Stimulated activated CD4-positive, alpha-beta T cell treated with anti-CD3 and anti-CD28 coated beads, Interleukin-4, amount 100 ng/mL, for 1 hour (primary cell): ENCODE results near the gene IL4.
"Not testable (repeated sequence)": the region's sequence is repeated elsewhere in the genome, so short reads cannot be mapped to it uniquely, and the experiment has no call there.

Source experiments
- DNase-seq: peaks from one replicate; pipeline ENCODE4 v3.0.0-alpha.2; 2020

Gene IL4

DNA sequence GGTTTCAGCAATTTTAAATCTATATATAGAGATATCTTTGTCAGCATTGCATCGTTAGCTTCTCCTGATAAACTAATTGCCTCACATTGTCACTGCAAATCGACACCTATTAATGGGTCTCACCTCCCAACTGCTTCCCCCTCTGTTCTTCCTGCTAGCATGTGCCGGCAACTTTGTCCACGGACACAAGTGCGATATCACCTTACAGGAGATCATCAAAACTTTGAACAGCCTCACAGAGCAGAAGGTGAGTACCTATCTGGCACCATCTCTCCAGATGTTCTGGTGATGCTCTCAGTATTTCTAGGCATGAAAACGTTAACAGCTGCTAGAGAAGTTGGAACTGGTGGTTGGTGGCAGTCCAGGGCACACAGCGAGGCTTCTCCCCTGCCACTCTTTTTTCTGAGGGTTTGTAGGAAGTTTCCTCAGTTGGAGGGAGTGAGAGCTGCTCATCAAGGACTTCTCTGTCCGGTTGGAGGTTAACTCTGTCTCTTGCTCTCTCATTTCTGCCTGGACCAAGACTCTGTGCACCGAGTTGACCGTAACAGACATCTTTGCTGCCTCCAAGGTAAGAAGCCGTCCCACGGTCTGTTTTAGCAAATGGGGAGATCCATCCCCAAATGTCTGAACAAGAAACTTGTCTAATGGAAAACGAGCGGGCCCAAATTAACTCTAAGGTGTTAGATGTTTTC lies at the start of gene IL4:
Gene IL4 (plus strand): TSS at position 51 of the 692 bp plus-strand sequence. CDS start 62 bp downstream, at position 113.
- no peak for DNase-seq

DNA sequence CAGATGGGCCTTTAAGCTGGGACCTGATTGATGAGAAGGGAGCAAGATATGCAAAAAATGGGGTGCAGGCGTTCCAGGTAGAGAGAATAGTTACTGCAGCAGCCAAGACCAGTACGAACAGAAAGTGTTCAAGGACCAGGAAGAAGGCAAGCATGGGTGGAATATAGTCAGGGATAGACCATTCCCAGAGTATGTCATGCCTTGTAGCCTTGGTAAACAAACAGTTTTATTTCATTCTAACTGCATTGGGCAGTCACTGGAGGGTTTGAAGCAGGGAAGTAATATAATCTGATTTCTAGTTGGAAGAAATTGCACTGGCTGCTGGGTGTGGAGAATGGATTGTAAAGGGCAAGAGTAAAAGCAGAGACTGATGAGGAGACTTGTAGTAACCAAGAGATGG lies 46.3 kb upstream of the IL4 start:
- no peak for DNase-seq

DNA sequence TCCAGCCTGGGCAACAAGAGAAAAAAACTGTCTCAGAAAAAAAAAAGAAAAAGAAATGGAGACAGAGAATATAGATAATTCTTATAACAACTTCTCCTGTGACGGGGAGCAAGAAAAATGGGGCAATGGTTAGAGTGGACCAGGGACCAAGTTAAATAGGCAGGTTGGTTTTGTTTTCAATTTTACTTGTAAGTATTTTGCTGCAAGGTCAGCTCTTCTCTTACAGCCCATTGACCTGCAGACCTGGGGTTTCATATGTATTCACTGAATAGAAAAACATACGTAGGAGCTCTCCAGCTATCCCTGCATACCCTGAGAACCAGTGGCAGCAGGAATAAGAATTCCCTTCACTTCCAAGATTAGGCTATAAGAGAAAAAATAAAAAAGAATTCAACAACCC lies 45.0 kb upstream of the IL4 start:
- no peak for DNase-seq

DNA sequence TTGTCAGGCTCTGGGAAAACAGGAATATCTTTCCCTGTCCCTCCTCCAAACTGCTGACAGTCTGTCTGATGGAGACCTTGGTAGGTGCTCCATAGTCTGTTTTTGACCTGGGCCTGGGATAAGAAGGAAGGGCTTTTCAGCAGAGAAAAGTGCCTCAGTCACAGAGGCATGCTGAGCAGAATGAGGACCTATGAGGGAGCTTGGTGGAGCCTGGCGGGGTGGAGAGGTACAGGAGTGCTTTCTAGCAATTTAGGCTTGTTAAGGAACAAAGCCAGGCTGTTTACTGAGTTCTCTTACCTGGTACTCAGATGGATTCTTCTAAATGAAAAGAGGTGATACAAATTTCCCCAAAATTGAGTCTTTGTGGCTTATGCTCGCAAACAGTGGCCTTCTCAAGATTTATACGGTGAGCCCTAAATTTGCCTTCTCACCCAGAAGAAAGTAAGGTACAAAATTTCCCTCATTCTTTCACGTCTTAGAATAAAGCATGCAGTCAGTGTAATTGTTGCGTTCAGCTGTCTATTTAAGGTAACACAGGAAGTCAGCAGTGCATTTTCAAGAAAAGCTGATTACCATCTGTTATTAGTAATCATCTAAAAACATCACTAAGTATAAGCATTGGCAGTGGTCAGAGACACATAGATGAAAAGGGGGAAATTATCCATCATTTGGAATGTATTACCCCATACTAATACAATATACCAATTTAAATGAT lies 44.4 kb upstream of the IL4 start:
- DNase-seq = no peak

DNA sequence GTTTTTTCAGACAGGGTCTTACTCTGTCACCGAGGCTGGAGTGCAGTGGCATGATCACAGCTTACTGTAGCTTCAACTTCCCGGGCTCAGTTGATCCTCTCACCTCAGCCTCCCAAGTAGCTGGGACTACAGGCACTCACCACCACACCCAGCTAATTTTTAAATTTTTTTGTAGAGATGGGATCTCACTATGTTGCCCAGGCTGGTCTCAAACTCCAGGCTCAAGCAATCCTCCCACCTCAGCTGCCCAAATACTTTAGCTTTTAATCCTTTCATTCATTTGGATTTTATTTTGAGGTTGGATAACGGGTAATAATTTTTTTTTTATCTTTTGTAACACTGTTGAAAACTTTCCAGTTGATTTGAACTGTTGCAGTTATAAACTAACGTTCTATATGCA lies 40.2 kb upstream of the IL4 start:
- not testable (repeated sequence) for DNase-seq

DNA sequence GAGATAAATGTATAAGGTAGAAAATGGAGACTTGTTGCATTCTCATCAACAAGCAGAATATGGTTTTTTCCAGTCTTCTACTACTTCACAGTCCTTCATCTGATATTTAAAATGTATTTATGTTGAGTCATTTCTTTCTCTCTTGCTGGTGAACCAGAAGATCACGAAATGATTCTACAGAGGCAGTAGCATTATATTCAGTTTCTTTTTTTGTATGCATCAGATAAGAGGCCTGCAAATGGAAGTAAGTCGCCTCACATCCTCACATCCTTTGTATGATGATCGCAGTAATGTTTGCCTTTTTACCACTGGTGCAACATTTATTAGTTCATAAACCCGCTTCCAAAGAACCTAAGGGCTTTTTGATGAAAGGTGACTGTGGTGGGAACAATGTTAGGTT lies 37.9 kb upstream of the IL4 start:
- no peak for DNase-seq

DNA sequence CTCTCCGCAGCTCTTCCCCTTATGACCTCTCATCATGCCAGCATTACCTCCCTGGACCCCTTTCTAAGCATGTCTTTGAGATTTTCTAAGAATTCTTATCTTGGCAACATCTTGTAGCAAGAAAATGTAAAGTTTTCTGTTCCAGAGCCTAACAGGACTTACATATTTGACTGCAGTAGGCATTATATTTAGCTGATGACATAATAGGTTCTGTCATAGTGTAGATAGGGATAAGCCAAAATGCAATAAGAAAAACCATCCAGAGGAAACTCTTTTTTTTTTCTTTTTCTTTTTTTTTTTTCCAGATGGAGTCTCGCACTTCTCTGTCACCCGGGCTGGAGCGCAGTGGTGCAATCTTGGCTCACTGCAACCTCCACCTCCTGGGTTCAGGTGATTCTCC lies 36.5 kb upstream of the IL4 start:
- DNase-seq = no peak

DNA sequence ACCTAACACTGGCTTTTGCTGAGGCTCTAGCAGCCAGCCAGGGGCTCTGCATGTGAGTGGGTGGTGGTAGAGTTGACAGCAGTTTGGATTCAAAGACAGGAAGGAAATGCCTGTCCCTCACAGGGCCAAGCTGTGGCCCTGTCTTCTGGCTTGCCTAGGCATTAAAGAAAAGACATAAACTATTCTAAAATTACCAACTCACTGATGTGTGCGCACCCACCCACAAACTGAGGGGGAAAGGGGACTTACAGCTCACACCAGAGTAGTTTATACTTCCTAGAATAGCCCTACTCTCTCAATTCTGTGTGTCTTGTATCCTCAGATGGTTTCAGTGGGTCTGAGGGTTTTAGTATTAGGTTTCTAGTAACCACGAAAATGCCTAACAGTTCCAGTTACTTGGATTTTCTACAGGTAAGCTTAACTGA lies 34.1 kb upstream of the IL4 start:
- no peak for DNase-seq

DNA sequence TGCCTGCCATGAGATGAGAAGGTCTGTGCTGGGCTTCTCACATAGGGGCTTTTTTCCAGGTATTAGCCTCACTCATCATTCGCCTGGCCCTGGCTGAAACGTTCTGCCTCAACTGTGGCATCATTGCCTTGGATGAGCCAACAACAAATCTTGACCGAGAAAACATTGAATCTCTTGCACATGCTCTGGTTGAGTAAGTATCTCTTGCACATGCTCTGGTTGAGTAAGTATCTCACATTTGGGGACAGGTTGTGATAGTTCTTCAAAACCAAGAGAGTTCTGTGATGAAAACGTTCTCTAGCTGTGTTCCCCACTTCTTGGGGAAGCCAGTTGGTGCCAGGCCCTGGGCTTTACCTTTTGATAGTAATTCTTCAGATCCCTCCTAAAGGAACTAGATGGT lies 33.2 kb upstream of the IL4 start:
- no peak for DNase-seq

DNA sequence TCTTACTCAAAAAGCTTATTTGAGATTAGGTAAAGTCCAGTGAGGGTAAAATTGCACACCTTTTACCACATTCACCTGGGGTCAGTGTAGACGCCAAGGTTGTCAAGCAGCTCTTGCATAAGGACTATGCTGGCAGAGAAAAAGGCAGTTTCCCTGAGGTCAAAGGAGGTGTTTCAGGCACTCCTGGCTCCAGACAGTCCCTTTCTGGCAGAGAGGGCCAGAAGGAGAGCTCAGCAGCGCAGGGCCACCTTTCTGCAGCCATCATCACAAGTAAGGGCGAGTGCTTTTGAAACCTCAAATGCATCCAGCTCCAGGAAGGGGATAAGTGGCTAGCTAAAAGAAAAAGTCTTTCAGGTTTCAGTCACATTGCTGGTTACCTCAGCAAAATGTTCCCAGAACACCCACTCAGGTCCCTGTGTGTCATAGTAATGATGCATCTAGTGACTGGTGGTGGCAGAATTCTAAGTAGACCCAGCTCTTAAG lies 32.5 kb upstream of the IL4 start:
- DNase-seq = no peak

DNA sequence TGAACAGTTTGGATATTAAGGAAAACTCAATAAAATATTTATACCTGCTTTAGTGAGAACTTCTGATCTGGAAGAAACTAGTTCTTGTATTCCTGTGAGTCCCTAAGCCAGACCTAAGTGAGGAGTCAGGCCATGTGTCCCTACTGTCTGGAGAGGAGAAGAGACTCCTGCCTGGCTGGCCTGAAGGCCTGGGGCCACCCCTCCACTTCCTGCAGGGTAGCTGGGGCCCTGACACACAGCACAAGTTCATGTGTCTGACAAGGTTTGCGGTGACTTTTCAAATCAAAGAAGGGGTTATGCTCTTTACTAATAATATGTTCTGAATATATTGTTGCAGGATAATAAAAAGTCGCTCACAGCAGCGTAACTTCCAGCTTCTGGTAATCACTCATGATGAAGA lies 31.9 kb upstream of the IL4 start:
- no peak for DNase-seq

DNA sequence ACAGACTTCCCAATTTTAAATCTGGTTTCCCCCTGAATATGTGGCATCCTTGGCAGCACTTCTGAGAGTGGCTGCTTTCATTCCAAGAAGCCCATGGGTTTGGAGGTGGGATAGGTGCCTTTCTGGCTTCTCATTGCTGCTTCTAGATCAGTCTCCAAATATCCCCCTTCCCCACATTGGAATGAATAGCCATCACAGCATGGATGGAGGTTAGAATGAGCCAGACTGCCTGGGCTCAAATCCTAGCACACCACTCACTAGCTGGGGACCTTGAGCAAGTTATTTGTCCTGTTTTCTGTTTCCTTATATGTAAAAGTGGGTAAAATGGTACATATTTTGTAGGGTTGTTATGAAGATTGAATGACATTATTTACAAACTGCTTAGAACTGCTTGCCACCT lies 29.6 kb upstream of the IL4 start:
- no peak for DNase-seq

DNA sequence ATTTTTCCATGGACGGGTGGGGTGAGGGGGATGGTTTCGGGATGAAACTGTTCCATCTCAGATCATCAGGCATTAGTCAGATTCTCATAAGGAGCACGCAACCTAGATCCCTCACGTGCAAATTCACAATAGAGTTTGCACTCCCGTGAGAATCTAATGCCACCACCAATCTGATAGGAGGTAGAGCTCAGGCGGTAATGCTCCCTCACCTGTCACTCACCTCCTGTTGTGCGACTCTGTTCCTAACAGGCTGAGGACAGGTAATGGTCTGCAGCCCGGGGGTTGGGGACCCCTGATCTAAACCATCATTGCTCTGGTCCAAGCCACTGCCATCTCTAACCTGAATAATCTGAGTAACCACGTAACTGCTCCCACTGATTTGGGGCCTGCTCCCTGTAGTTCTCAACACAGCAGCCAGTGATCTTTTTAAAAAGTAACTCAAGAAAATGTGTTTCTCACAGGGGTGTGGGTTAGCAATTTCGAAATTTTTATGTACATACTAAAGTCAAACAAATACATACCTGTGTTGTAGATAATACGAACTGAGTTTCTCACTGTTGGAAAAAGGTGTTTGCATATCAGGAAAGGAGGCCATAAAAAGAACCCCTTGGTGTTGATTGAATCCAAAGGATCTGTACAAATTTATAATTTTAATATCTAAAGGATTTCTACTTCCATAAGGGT lies 27.1 kb upstream of the IL4 start:
- DNase-seq = no peak

DNA sequence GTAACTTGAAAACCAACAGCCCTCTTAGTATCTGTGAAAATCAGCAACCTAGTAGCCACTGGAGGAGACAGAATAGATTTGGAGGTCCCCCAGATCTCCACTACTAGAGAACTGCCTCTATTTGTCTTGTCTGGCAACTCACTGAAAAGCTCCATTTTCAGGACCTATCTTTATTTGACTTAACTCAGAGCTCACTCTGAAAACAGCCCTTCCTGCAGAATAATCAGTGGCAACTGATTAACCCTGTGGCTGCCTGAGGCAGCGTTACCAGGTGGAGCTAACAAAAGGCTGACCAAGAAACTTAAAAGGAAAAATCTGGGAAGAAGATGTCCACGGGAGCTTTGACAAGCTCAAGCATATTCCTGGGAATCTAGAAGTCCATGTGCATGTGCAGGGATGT lies 26.3 kb upstream of the IL4 start:
- no peak for DNase-seq

DNA sequence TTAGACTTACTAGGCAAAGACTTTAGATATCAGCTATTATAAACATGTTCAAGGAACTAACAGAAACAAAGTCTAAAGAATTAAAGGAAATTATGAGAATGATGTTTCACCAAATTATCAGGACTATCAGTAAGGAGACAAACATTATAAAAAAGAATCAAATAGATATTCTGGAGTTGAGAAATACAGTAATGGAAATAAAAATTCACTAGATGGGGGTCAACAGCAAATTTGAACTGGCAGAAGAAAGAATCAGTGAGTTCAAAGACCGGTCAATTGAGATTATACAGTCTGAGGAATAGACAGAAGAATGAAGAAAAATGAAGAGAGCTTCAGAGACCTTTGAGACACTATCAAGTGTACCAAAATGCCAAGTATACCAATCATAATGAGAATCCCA lies 25.4 kb upstream of the IL4 start:
- DNase-seq = no peak

DNA sequence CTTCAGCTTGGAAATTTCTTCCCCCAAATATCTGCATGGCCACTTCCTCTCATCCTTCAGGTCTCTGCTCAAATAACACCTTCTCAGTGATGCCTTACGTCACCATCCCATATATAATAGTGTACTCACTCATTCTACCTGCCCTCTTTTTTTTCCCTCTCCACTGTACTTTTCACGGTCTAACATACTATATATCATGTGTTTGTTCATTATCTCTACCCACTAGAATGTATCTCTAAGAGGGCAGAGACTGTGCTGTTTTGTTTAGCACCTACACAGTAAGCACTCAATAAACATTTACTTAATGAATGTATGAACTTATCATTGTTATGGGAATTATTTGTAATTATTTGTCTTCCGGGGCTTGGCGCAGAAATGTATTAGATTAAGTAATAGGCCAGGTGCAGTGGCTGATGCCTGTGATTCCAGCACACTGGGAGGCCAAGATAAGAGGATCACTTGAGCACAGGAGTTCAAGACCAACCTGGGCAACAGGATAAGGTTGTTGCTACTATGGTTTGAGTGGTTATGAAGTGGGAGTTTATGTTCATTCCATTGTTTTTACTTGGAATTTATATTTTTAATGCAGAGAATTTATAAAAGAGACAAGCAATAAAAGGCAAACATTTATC lies 21.8 kb upstream of the IL4 start:
- DNase-seq = no peak

DNA sequence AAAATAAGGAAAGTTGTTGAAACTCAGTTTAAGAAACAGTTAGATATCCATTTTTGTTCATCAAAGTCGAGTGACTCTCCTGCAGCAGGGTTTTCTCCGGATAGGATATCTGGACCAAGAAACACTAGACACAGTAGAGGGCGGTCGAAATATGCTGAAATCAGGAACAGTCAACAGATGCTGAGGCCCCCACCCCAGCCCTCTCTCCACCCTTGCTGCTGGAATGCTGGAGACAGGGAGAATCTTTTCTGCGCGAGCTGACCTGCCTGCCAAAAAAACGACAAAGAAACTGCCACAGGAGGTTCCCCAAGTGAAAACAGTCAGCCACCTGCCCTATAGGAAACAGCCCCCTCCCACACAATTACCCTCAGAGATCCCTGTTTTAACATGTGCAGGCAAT lies 20.1 kb upstream of the IL4 start:
- no peak for DNase-seq

DNA sequence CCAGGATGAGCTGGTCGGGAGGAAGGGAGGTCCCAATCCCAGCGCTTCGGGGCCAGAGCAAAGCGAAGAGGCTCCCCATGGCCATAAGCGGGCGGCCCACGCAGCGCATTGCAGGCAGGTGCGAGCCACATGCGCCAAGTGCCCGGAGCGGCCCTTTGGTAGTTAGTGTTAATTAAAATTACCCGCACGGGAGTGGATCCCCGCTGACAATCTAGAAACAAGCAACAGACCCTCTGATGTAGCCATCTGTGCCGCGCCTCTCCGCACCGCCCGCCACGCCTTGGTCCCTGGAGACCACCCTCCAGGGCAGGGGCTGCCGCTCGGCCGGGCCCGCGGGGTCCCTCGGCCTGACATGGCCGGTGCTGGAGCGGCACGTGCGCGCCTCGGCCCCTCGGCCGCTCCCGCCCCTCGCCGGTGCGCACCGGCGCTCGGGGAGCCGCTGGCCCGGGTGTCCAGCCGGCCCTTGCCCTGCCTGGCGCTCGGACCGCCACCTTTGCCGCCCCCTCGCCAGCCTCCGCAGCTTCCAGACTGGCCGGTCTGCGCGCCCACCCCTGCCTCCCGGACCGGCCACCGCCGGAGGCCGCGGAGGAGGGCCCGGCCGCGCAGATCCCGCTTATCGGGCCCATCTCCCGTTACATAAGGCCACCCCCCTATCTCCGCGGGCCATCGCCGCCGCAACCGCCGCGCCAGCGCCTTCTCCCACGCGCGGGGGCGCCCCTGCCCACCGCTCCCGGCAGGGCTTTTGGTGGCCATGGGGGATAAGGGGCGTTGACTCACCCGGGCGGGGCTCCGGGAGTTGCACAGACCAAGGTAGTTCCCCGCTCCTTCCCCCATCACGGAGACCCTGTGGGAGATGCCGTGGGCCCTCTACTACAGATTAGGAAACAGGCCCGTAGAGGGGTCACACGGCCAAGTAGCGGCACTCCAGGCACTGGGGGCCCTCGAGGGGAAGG lies 17.7 kb upstream of the IL4 start:
- peak; percentile 49 for DNase-seq

DNA sequence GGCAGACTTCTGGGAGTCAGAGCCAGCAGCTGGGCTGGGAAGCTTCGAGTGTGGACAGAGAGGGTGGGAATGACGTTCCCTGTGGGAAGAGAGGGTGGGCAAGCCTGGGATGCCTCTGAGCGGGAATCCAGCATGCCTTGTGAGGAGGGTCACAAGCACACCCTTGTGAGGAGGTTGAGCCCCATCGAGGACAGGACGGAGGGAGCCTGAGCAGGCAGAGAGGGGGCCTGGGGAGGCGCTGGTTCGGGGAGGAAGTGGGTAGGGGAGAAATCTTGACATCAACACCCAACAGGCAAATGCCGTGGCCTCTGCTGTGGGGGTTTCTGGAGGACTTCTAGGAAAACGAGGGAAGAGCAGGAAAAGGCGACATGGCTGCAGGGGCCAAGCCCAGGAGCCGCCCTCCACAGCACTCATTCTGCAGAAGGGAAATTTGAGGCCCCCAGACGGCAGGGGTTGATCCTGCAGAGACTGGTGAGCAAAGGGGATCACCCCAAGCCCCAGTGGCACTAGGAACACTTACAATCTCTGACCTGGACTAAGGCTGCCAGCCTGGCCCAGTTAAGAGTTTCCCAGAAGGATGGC lies 16.9 kb upstream of the IL4 start:
- no peak for DNase-seq

DNA sequence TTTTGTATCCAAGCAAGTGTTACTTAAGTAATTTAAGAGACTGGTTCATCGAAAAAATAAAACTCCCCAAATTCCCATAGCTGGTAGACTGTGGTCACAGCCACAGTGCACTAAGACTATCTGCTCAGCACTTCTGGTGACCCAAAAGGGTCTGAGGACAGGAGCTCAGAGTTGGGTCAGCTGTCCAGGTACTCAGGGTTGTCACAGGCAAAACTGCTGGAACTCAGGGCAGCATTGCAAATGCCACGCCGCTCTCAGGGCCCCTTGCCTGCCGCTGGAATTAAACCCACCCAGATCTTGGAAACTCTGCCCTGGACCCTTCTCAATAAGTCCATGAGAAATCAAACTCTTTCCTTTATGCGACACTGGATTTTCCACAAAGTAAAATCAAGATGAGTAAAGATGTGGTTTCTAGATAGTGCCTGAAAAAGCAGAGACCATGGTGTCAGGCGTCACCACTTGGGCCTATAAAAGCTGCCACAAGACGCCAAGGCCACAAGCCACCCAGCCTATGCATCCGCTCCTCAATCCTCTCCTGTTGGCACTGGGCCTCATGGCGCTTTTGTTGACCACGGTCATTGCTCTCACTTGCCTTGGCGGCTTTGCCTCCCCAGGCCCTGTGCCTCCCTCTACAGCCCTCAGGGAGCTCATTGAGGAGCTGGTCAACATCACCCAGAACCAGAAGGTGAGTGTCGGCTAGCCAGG lies 16.0 kb upstream of the IL4 start, which contains the start of gene IL13:
Gene IL13 (plus strand): TSS at position 498 of the 705 bp plus-strand sequence. CDS start 14 bp downstream, at position 512.
- no peak for DNase-seq
